Fibroblast of lung (primary cell): Measurements from ENCODE around the gene TPSG1. TPM values are rescaled to one million over a fixed set of nuclear protein-coding genes. Genes with fewer than 3 reads are reported as not detected.

Experiments used
- DNase-seq, 2 donors: peaks; one replicate each; pipeline versions ENCODE4 v3.0.0 to v3.0.0-alpha.2; 2010; ENCODE audit warnings: low read depth in 2 of 2
- H2AFZ ChIP-seq: 2 replicates; pipeline ENCODE4 v1.5.1; 2012; ENCODE audit warnings: low read length, control low read depth, inconsistent platforms
- H3K27ac ChIP-seq: 2 replicates; pipeline ENCODE4 v1.5.1; 2011; ENCODE audit warnings: low read length, control low read depth; ENCODE audit not compliant: insufficient read depth
- H3K27me3 ChIP-seq: 2 replicates; pipeline ENCODE4 v1.5.1; 2011; ENCODE audit warnings: mild to moderate bottlenecking, low read length; ENCODE audit not compliant: control insufficient read depth, insufficient read depth
- H3K36me3 ChIP-seq: 2 replicates; pipeline ENCODE4 v1.5.1; 2011; ENCODE audit warnings: low read length; ENCODE audit not compliant: control insufficient read depth, insufficient read depth
- H3K4me1 ChIP-seq: 2 replicates; pipeline ENCODE4 v1.5.1; 2011; ENCODE audit warnings: low read length; ENCODE audit not compliant: control insufficient read depth, insufficient read depth; ENCODE audit errors: extremely low read depth
- H3K4me2 ChIP-seq: 2 replicates; pipeline ENCODE4 v1.5.1; 2011; ENCODE audit warnings: low read length, control low read depth; ENCODE audit not compliant: insufficient read depth; ENCODE audit errors: extremely low read depth
- H3K4me3 ChIP-seq, 4 experiments: fragments of 200-600 bp in 1 of 4; sonication (generic) in 1 of 4; replicated peaks in 1 of 4; 2 replicates each; pipeline ENCODE4 v1.5.1; 2011 to 2016; ENCODE audit warnings: low read length in 4 of 4, low read depth in 3 of 4, mild to moderate bottlenecking in 3 of 4, control low read depth in 2 of 4, inconsistent platforms in 1 of 4, mixed read lengths in 1 of 4; ENCODE audit not compliant: insufficient read depth in 1 of 4; ENCODE audit errors: control extremely low read depth in 1 of 4
- H3K79me2 ChIP-seq: 2 replicates; pipeline ENCODE4 v1.5.1; 2012; ENCODE audit warnings: mild to moderate bottlenecking, low read length, inconsistent platforms; ENCODE audit not compliant: control insufficient read depth, insufficient read depth
- H3K9ac ChIP-seq: 2 replicates; pipeline ENCODE4 v1.5.1; 2011; ENCODE audit warnings: mild to moderate bottlenecking, low read length, control low read depth; ENCODE audit not compliant: insufficient read depth
- H3K9me3 ChIP-seq: 2 replicates; pipeline ENCODE4 v1.5.1; 2012; ENCODE audit warnings: low read depth, low read length; ENCODE audit not compliant: control insufficient read depth, insufficient read depth
- H4K20me1 ChIP-seq: 2 replicates; pipeline ENCODE4 v1.5.1; 2011; ENCODE audit warnings: low read length; ENCODE audit not compliant: control insufficient read depth, insufficient read depth; ENCODE audit errors: extremely low read depth
- CTCF ChIP-seq, 2 donors: IDR thresholded peaks in 1 of 2; conservative IDR thresholded peaks in 1 of 2; 1 replicate in 1 of 2; 2 replicates in 1 of 2; pipeline ENCODE4 v1.5.1; 2011 to 2012; ENCODE audit warnings: low read length in 2 of 2, control low read depth in 1 of 2, inconsistent platforms in 1 of 2, low read depth in 1 of 2, mild to moderate bottlenecking in 1 of 2
- EZH2 ChIP-seq: IDR thresholded peaks from 2 replicates; pipeline ENCODE4 v1.5.1; 2012; ENCODE audit warnings: low read length, control low read depth, mild to moderate bottlenecking; ENCODE audit errors: missing control alignments
- polyA plus RNA-seq, 2 donors: library from polyadenylated mRNA; depleted of rRNA in 1 of 2; stranded (reverse) in 1 of 2; unstranded in 1 of 2; fragments of >200 nt; gene quantifications; 2 replicates each; pipeline ENCODE4 v1.2.1, GENCODE V29; 2011 to 2012; ENCODE audit warnings: missing spikeins in 1 of 2
- total RNA-seq: library from RNA; depleted of rRNA; stranded (reverse); fragments of >200 nt; gene quantifications from 2 replicates; pipeline ENCODE4 v1.2.1, GENCODE V29; 2014

The TPSG1 gene
- total and polyA plus RNA-seq, 2 donors (not counting 1 experiment from before 2014, with no cell fraction given), result not detected

GRCh38 chr16:1195393-1195666 is 29.7 kb downstream of the TPSG1 start:
- Histone ChIP-seq H3K4me2 (no peak overlapping the region), H3K79me2 (no peaks in the 10 kb centered on the region), H3K4me3 (no peak overlapping the region), H3K4me1 (no peaks in the 10 kb centered on the region), H3K9ac (no peak overlapping the region), H2AFZ (no peak overlapping the region), H3K36me3 (no peaks in the 10 kb centered on the region), H3K9me3 (no peaks in the 10 kb centered on the region), H4K20me1 (no peaks in the 10 kb centered on the region), H3K27me3 (no peaks in the 10 kb centered on the region), H3K27ac (no peak overlapping the region)
- DNase-seq, result no peak
- TF ChIP-seq EZH2, result no peak
- TF ChIP-seq CTCF (conservative IDR thresholded peaks at IDR 0.05 in 1 of 2, IDR thresholded peaks at IDR 0.05 in 1 of 2; ENCODE audit: low read depth in 1 of 2, low read length in 2 of 2), result no peak

- no peak for DNase-seq
- Histone ChIP-seq H3K79me2 (no peaks in the 10 kb centered on the region), H2AFZ (no peak overlapping the region), H3K4me1 (no peaks in the 10 kb centered on the region), H3K36me3 (no peaks in the 10 kb centered on the region), H3K4me3 (no peak overlapping the region), H3K9ac (no peak overlapping the region), H3K27me3 (no peaks in the 10 kb centered on the region), H4K20me1 (no peaks in the 10 kb centered on the region), H3K9me3 (no peaks in the 10 kb centered on the region), H3K27ac (no peak overlapping the region), H3K4me2 (no peak overlapping the region)
- TF ChIP-seq EZH2, result no peak
- peak; percentile 57 to 62 for TF ChIP-seq CTCF (conservative IDR thresholded peaks at IDR 0.05 in 1 of 2, IDR thresholded peaks at IDR 0.05 in 1 of 2; ENCODE audit: low read depth in 1 of 2, low read length in 2 of 2)
These were observed 30.2 kb downstream of the TPSG1 start for GRCh38 chr16:1194665-1195392.

GRCh38 chr16:1193825-1194581 is 31.1 kb downstream of the TPSG1 start:
- DNase-seq, result no peak
- Histone ChIP-seq H3K27ac (no peak overlapping the region), H3K27me3 (no peaks in the 10 kb centered on the region), H2AFZ (no peak overlapping the region), H3K36me3 (no peaks in the 10 kb centered on the region), H3K4me3 (no peak overlapping the region), H3K4me1 (no peaks in the 10 kb centered on the region), H3K4me2 (no peak overlapping the region), H3K79me2 (no peaks in the 10 kb centered on the region), H4K20me1 (no peaks in the 10 kb centered on the region), H3K9ac (no peak overlapping the region), H3K9me3 (no peaks in the 10 kb centered on the region)
- no peak for TF ChIP-seq CTCF (conservative IDR thresholded peaks at IDR 0.05 in 1 of 2, IDR thresholded peaks at IDR 0.05 in 1 of 2; ENCODE audit: low read depth in 1 of 2, low read length in 2 of 2)
